ENCODE results near the gene FBXW5. TPM values are rescaled to one million over a fixed set of nuclear protein-coding genes. Genes with fewer than 3 reads are reported as not detected.

Gene FBXW5
- total RNA-seq, 2 donors from 2014 or later = 64.2 to 76.5 TPM

GRCh38 chr9:136961279-136962065, 16.9 kb upstream of the FBXW5 start:
- no peak overlapping the region for H3K27ac Mint-ChIP-seq
- no peak overlapping the region for H3K27ac ChIP-seq (ENCODE audit: low read depth, low read length)
- no peak for DNase-seq

GRCh38 chr9:136960938-136961275, 16.4 kb upstream of the FBXW5 start:
- peaks cover 3% of the 10 kb centered on the region for H3K4me1 Mint-ChIP-seq

More at GRCh38 chr9:136961279-136962065, 16.9 kb upstream of the FBXW5 start:
- Histone ChIP-seq H3K36me3 (ENCODE audit: control insufficient read depth, insufficient read depth, low read length) (no peaks in the 10 kb centered on the region), H3K4me3 (ENCODE audit: low read length) (no peak overlapping the region), H3K9me3 (ENCODE audit: control insufficient read depth, low read length) (no peaks in the 10 kb centered on the region), H3K9ac (ENCODE audit: extremely low read depth, low read length, poor library complexity, severe bottlenecking) (no peak overlapping the region), H3K4me1 (ENCODE audit: control insufficient read depth, insufficient read depth, low read length) (no peaks in the 10 kb centered on the region), H3K27me3 (ENCODE audit: control insufficient read depth, insufficient read depth, low read length, poor library complexity, severe bottlenecking) (no peaks in the 10 kb centered on the region)
- H3K9me3 Mint-ChIP-seq = no peaks in the 10 kb centered on the region
- no peak for TF ChIP-seq CTCF (conservative IDR thresholded peaks at IDR 0.05)
- H3K36me3 Mint-ChIP-seq (ENCODE audit: low read depth) = no peaks in the 10 kb centered on the region
- H3K4me3 Mint-ChIP-seq = no peak overlapping the region
- peaks cover 1% of the 10 kb centered on the region for H3K27me3 Mint-ChIP-seq (ENCODE audit: insufficient read depth)
- H3K4me1 Mint-ChIP-seq = peaks cover 8% of the 10 kb centered on the region
- WGBS, 2 experiments (ENCODE audit: insufficient coverage in 1 of 2, insufficient read length in 1 of 2) = 89 to 93% methylated on average over 11 to 23 of the region's 23 CpGs

GRCh38 chr9:136960212-136960937, 15.8 kb upstream of the FBXW5 start:
- WGBS, 2 experiments (ENCODE audit: insufficient coverage in 1 of 2, insufficient read length in 1 of 2) = 93 to 94% methylated on average over 3 to 18 of the region's 19 CpGs
- Mint-ChIP-seq H3K27ac (no peak overlapping the region), H3K27me3 (ENCODE audit: insufficient read depth) (peaks cover 5% of the 10 kb centered on the region), H3K9me3 (no peaks in the 10 kb centered on the region), H3K4me1 (no peaks in the 10 kb centered on the region), H3K36me3 (ENCODE audit: low read depth) (no peaks in the 10 kb centered on the region), H3K4me3 (no peak overlapping the region)
- Histone ChIP-seq H3K4me3 (ENCODE audit: low read length) (no peak overlapping the region), H3K9me3 (ENCODE audit: control insufficient read depth, low read length) (no peaks in the 10 kb centered on the region), H3K27ac (ENCODE audit: low read depth, low read length) (no peak overlapping the region), H3K4me1 (ENCODE audit: control insufficient read depth, insufficient read depth, low read length) (no peaks in the 10 kb centered on the region), H3K27me3 (ENCODE audit: control insufficient read depth, insufficient read depth, low read length, poor library complexity, severe bottlenecking) (no peaks in the 10 kb centered on the region), H3K9ac (ENCODE audit: extremely low read depth, low read length, poor library complexity, severe bottlenecking) (no peak overlapping the region), H3K36me3 (ENCODE audit: control insufficient read depth, insufficient read depth, low read length) (no peaks in the 10 kb centered on the region)
- no peak for DNase-seq
- no peak for TF ChIP-seq CTCF (conservative IDR thresholded peaks at IDR 0.05)

More at GRCh38 chr9:136960938-136961275, 16.4 kb upstream of the FBXW5 start:
- Mint-ChIP-seq H3K36me3 (ENCODE audit: low read depth) (no peaks in the 10 kb centered on the region), H3K27ac (no peak overlapping the region), H3K9me3 (no peaks in the 10 kb centered on the region), H3K4me3 (no peak overlapping the region), H3K27me3 (ENCODE audit: insufficient read depth) (peaks cover 5% of the 10 kb centered on the region)
- Histone ChIP-seq H3K9ac (ENCODE audit: extremely low read depth, low read length, poor library complexity, severe bottlenecking) (no peak overlapping the region), H3K36me3 (ENCODE audit: control insufficient read depth, insufficient read depth, low read length) (no peaks in the 10 kb centered on the region), H3K27me3 (ENCODE audit: control insufficient read depth, insufficient read depth, low read length, poor library complexity, severe bottlenecking) (no peaks in the 10 kb centered on the region), H3K4me3 (ENCODE audit: low read length) (no peak overlapping the region), H3K27ac (ENCODE audit: low read depth, low read length) (no peak overlapping the region), H3K9me3 (ENCODE audit: control insufficient read depth, low read length) (no peaks in the 10 kb centered on the region), H3K4me1 (ENCODE audit: control insufficient read depth, insufficient read depth, low read length) (no peaks in the 10 kb centered on the region)
- TF ChIP-seq CTCF (conservative IDR thresholded peaks at IDR 0.05) = no peak
- WGBS, 2 experiments (ENCODE audit: insufficient coverage in 1 of 2, insufficient read length in 1 of 2) = 90 to 94% methylated on average over 12 to 15 of the region's 15 CpGs
- DNase-seq = no peak
